CD4-positive, alpha-beta T cell treated with Interleukin-21 for 1 hour (primary cell): ENCODE results near the gene POU6F2.
"Not testable (repeated sequence)": the region's sequence is repeated elsewhere in the genome, so short reads cannot be mapped to it uniquely, and the experiment has no call there.

Source experiments
- DNase-seq: peaks from one replicate; pipeline ENCODE4 v3.0.0-alpha.2; 2020

The POU6F2 gene

GRCh38 chr7:39001595-39001994 lies 23.9 kb downstream of the POU6F2 start:
- DNase-seq: no peak

GRCh38 chr7:39002755-39003154 lies 25.0 kb downstream of the POU6F2 start:
- no peak for DNase-seq

- DNase-seq: no peak
Measured at GRCh38 chr7:39005036-39005435, 27.3 kb downstream of the POU6F2 start.

GRCh38 chr7:39005461-39005860 lies 27.8 kb downstream of the POU6F2 start:
- no peak for DNase-seq

- DNase-seq: not testable (repeated sequence)
Measured at GRCh38 chr7:39013049-39013939, 35.6 kb downstream of the POU6F2 start.

- no peak for DNase-seq
Measured at GRCh38 chr7:39016609-39017008, 38.9 kb downstream of the POU6F2 start.

- no peak for DNase-seq
Measured at GRCh38 chr7:39017369-39017915, 39.7 kb downstream of the POU6F2 start.

- DNase-seq: no peak
Measured at GRCh38 chr7:39022796-39023195, 45.1 kb downstream of the POU6F2 start.

- no peak for DNase-seq
Measured at GRCh38 chr7:39027491-39027890, 49.8 kb downstream of the POU6F2 start.

GRCh38 chr7:39033885-39034624 lies 56.3 kb downstream of the POU6F2 start:
- DNase-seq: no peak

GRCh38 chr7:39035156-39035555 lies 57.4 kb downstream of the POU6F2 start:
- DNase-seq: no peak

GRCh38 chr7:39035903-39036302 lies 58.2 kb downstream of the POU6F2 start:
- DNase-seq: no peak

GRCh38 chr7:39042670-39043069 lies 65.0 kb downstream of the POU6F2 start:
- no peak for DNase-seq

GRCh38 chr7:39043531-39043930 lies 65.8 kb downstream of the POU6F2 start:
- no peak for DNase-seq

GRCh38 chr7:39044489-39044888 lies 66.8 kb downstream of the POU6F2 start:
- DNase-seq: no peak

- DNase-seq: no peak
Measured at GRCh38 chr7:39045231-39045630, 67.5 kb downstream of the POU6F2 start.

- DNase-seq: no peak
Measured at GRCh38 chr7:39051279-39051678, 73.6 kb downstream of the POU6F2 start.

GRCh38 chr7:39051707-39052106 lies 74.0 kb downstream of the POU6F2 start:
- no peak for DNase-seq

- no peak for DNase-seq
Measured at GRCh38 chr7:39054731-39055130, 77.0 kb downstream of the POU6F2 start.

- no peak for DNase-seq
Measured at GRCh38 chr7:39056153-39056552, 78.4 kb downstream of the POU6F2 start.

- DNase-seq: no peak
Measured at GRCh38 chr7:39062811-39063210, 85.1 kb downstream of the POU6F2 start.

GRCh38 chr7:39069031-39069430 lies 91.3 kb downstream of the POU6F2 start:
- DNase-seq: no peak
